Motor neuron (in vitro differentiated cells): ENCODE data around the gene MEA1. TPM values are rescaled to one million over a fixed set of nuclear protein-coding genes. Genes with fewer than 3 reads are reported as not detected.
"Not testable (repeated sequence)": the region's sequence is repeated elsewhere in the genome, so short reads cannot be mapped to it uniquely, and the experiment has no call there.

Source experiments
- ATAC-seq, 8 experiments: fragments of 200-7000 bp; cut with Tn5 transposase; replicated peaks in 6 of 8; 2 replicates each; pipeline ENCODE4 v1.8.0; 2021; ENCODE audit warnings: mild to moderate bottlenecking in 8 of 8, moderate library complexity in 8 of 8
- H3K27ac ChIP-seq, 2 donors: fragments of 250-450 bp; sonication (Bioruptor Pico); 2 replicates each; pipeline ENCODE4 v1.9.0; 2021; ENCODE audit warnings: antibody characterized with exemption in 2 of 2, mild to moderate bottlenecking in 2 of 2, moderate library complexity in 1 of 2
- H3K4me1 ChIP-seq, 2 donors: fragments of 250-450 bp; sonication (Bioruptor Pico); replicated peaks in 1 of 2; 2 replicates each; pipeline ENCODE4 v1.6.1; 2021; ENCODE audit warnings: antibody characterized with exemption in 2 of 2, mild to moderate bottlenecking in 2 of 2, moderate library complexity in 1 of 2
- H3K4me3 ChIP-seq, 5 donors: fragments of 250-450 bp; sonication (Bioruptor Pico); 2 replicates each; pipeline ENCODE4 v1.9.0; 2021; ENCODE audit warnings: antibody characterized with exemption in 5 of 5, mild to moderate bottlenecking in 5 of 5, moderate library complexity in 4 of 5
- whole genome bisulfite sequencing, 10 experiments: fragments of 450-650 bp; shearing (Covaris generic); methylation state at CpG; one replicate each; pipeline ENCODE4 v1.0.0; 2022; 5-methylcytosine and 5-hydroxymethylcytosine counted together
- in situ Hi-C, 9 experiments: fragments of 400-800 bp; cut with MboI; loops; one replicate each; pipeline ENCODE4 v1.15.0; 2021; ENCODE audit warnings: low sequenced_read_pairs in 9 of 9, low pct_unique_long_range_greater_than_20kb in 2 of 9; ENCODE audit not compliant: unreplicated experiment in 9 of 9
- total RNA-seq, 8 experiments: library from RNA; unstranded; fragments of 300-600 nt; gene quantifications; 2 replicates each; pipeline versions ENCODE4 v1.2.3 to v1.2.4, GENCODE V29; 2022

The MEA1 gene
- total RNA-seq, 8 experiments from 2014 or later, result 47.7 to 111 (median 72.7) TPM

DNA sequence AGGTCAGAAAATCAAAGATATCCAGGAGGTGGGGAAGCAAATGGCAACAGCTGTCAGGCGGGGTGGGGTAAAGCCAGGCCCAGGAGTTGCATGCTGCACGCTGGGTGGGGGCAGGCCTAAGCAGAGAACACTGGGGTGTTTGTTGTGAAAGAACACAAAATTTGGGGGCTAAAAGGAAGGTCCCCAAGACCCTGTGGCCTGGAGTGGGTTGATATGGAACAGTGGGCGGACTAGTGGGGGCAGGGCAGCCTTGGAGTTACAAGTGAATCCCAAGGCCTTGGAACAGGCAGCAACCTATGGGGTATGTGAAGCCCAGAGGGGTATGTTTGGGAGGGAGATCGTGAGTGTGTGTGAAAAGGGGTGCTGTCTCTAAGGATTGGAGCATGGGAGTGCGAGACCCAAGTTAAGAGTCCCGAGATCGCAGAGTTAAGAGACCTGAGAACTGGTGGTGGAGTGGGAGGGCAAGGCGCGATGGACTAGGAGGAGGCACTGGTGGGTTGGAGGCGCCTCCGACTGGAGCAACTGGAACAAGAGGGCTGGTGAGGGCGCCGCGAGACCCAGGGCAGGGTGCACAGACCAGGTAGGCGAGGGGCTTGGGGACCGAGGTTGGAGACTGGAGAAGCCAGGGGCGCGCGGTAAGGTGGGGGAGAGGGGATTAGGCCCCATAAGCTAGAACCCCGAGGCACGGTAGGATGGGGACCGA is 39.2 kb upstream of the MEA1 start:
- 0 to 53% (median 19%) methylated on average over 1 to 8 of the region's 22 CpGs; no CpG with 5 or more reads in 4 of the 10 experiments for WGBS, 10 experiments
- in situ Hi-C loops, result no loop called here
- peak overlapping the region; percentile 37 to 55 (median 43) for H3K4me3 ChIP-seq
- H3K27ac ChIP-seq, result peak overlapping the region; percentile 82 to 95
- ATAC-seq, result peak in 7 of 8 experiments; percentile 34 to 49 (median 41)
- H3K4me1 ChIP-seq, result peaks cover 17 to 19% of the 10 kb centered on the region in 2 donors

DNA sequence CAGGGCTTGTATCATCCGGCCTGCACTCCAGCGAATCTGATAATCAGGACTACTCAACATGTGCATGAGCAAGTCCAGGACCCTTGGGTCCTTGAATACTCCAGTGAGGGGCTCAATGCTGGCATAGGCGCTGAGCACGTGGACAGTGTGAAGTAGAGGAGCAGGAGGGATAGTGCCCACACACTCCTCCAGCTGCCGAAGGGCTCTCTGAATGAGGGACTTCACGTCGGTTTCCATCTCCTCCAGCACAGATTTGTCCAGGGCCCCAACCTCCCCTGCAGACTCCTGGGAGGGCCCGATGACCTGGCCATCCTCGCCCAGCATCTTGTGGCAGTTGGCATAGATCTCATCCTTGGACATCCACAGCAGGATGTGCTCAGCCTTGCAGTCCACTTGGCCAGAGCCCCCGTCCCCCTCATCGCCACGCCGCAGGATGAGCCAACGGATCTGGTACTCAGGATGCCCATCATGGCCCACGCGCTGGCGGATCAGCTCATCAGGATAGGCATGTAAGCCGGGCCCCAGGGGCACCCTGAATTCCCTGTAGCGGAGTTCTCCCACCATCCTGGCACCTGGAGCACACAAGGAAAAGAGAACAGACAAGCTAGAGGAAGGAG is 38.6 kb upstream of the MEA1 start:
- Histone ChIP-seq H3K4me3 (peak overlapping the region in 2 of 5 donors; percentile 50 to 55), H3K4me1 (peaks cover 17 to 19% of the 10 kb centered on the region in 2 donors), H3K27ac (peak overlapping the region; percentile 82 to 95)
- 83 to 98% (median 90%) methylated on average over 4 to 9 of the region's 19 CpGs; no CpG with 5 or more reads in 6 of the 10 experiments for WGBS, 10 experiments
- ATAC-seq, result no peak
- in situ Hi-C loops, result no loop called here

- in situ Hi-C loops, result no loop called here
- no peak for ATAC-seq
- no peak overlapping the region for H3K4me3 ChIP-seq
- H3K4me1 ChIP-seq, result peaks cover 17 to 19% of the 10 kb centered on the region in 2 donors
- no peak overlapping the region for H3K27ac ChIP-seq
- 80 to 95% (median 90%) methylated on average over 1 to 9 of the region's 17 CpGs; no CpG with 5 or more reads in 6 of the 10 experiments for WGBS, 10 experiments
Observed at GRCh38 chr6:43050981-43051380, 37.2 kb upstream of the MEA1 start.

GRCh38 chr6:43047998-43048397 is 34.3 kb upstream of the MEA1 start:
- in situ Hi-C loops, result no loop called here
- H3K4me3 ChIP-seq, result no peak overlapping the region
- H3K4me1 ChIP-seq, result peaks cover 10% of the 10 kb centered on the region in 2 donors
- 88 to 100% (median 91%) methylated on average over 1 to 6 of the region's 7 CpGs; no CpG with 5 or more reads in 5 of the 10 experiments for WGBS, 10 experiments
- ATAC-seq, result no peak
- H3K27ac ChIP-seq, result no peak overlapping the region

- in situ Hi-C loops, result no loop called here
- Histone ChIP-seq H3K27ac (no peak overlapping the region), H3K4me3 (no peak overlapping the region), H3K4me1 (no peaks in the 10 kb centered on the region)
- peak in 1 of 8 experiments; percentile 12 for ATAC-seq
- WGBS, 10 experiments, result 60 to 100% (median 90%) methylated on average over 1 to 2 of the region's 11 CpGs; no CpG with 5 or more reads in 6 of the 10 experiments
Observed at GRCh38 chr6:43045371-43045930, 31.7 kb upstream of the MEA1 start.

GRCh38 chr6:43043310-43043709 is 29.6 kb upstream of the MEA1 start:
- H3K4me1 ChIP-seq, result no peaks in the 10 kb centered on the region
- no peak overlapping the region for H3K4me3 ChIP-seq
- peak in 1 of 8 experiments; percentile 20 for ATAC-seq
- WGBS, 10 experiments, result 80 to 85% methylated on average over 2 to 9 of the region's 9 CpGs; no CpG with 5 or more reads in 8 of the 10 experiments
- no peak overlapping the region for H3K27ac ChIP-seq
- in situ Hi-C loops, result no loop called here

- in situ Hi-C loops, H3K27ac ChIP-seq, H3K4me3 ChIP-seq, H3K4me1 ChIP-seq, ATAC-seq: not testable (repeated sequence)
- WGBS, 10 experiments, result 80 to 90% (median 86%) methylated on average over 1 to 2 of the region's 8 CpGs; no CpG with 5 or more reads in 5 of the 10 experiments
Observed at GRCh38 chr6:43041475-43041874, 27.7 kb upstream of the MEA1 start.

DNA sequence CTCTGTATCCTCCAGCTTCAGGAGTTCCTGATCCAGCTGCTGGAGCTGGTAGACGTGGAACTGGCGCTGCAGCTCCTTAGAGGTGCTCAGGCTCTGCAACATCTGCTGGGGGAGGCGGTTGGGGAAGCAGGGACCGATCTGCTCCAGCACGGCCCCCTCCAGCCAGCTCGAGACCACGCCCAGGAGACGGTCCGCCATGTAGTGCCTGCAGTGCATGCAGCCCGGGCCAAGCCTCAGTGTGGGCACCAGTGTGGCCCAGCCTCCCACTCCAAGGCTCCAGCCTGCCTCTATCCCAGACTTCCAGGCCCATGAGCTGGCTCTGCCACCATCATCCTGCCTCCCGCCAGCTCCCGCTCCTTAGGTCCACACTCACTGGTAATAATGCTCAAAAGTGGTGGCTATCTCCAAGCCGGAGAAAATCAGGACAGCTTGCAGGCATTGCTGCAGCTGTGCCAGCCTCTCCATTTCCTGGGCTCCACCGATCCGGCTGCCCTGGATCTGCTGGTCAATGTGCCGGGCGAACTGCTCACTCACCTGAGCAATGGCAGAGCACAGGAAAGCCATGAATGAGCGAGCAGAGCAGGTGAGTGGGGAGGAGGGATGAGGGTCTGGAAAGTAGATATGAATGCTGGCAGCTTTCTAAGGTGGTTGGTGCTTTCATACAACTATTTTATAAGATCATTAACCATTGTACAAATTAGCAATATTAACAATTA is 27.0 kb upstream of the MEA1 start:
- ATAC-seq, result no peak
- no peak overlapping the region for H3K27ac ChIP-seq
- H3K4me1 ChIP-seq, result no peaks in the 10 kb centered on the region
- in situ Hi-C loops, result no loop called here
- H3K4me3 ChIP-seq, result no peak overlapping the region
- 92 to 100% (median 99%) methylated on average over 1 to 6 of the region's 18 CpGs; no CpG with 5 or more reads in 2 of the 10 experiments for WGBS, 10 experiments

GRCh38 chr6:43038727-43039126 is 25.0 kb upstream of the MEA1 start:
- 60 to 95% (median 86%) methylated on average over 1 to 7 of the region's 9 CpGs; no CpG with 5 or more reads in 6 of the 10 experiments for WGBS, 10 experiments
- Histone ChIP-seq H3K4me1 (no peaks in the 10 kb centered on the region), H3K27ac (no peak overlapping the region), H3K4me3 (no peak overlapping the region)
- in situ Hi-C loops, result no loop called here
- peak in 2 of 8 experiments; percentile 8 to 9 for ATAC-seq

GRCh38 chr6:43037706-43038105 is 24.0 kb upstream of the MEA1 start:
- peak in 3 of 8 experiments; percentile 15 to 25 (median 25) for ATAC-seq
- in situ Hi-C loops, result no loop called here
- 60 to 100% methylated on average over 1 to 3 of the region's 9 CpGs; no CpG with 5 or more reads in 8 of the 10 experiments for WGBS, 10 experiments
- Histone ChIP-seq H3K27ac (no peak overlapping the region), H3K4me3 (no peak overlapping the region), H3K4me1 (no peaks in the 10 kb centered on the region)

DNA sequence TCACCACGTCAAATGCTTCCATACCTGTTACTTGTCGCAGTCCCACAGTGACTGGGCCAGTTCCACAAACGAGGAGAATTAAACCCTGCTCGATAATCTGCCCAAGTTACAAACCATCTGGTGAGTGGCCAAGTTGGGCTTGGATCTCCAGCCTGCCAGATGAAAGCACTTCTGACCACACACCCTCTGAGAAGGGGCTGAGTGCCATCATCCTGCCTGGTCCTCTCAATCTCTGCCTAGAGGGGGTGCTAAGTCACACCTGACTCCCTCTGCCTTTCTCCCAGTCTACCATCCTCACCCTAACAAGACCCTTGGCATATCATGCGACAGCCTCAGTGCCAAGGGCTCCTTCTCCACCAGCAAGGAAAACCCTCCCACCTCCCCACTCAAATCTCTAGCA is 23.5 kb upstream of the MEA1 start:
- no peak overlapping the region for H3K4me3 ChIP-seq
- WGBS, 10 experiments, result 33 to 100% (median 80%) methylated on average over 1 to 4 of the region's 5 CpGs; no CpG with 5 or more reads in 4 of the 10 experiments
- ATAC-seq, result no peak
- no peak overlapping the region for H3K27ac ChIP-seq
- H3K4me1 ChIP-seq, result no peaks in the 10 kb centered on the region
- in situ Hi-C loops, result no loop called here

GRCh38 chr6:43036712-43037111 is 23.0 kb upstream of the MEA1 start:
- ATAC-seq, result no peak
- Histone ChIP-seq H3K27ac (no peak overlapping the region), H3K4me3 (no peak overlapping the region), H3K4me1 (no peaks in the 10 kb centered on the region)
- 40 to 100% (median 90%) methylated on average over 1 to 9 of the region's 9 CpGs; no CpG with 5 or more reads in 6 of the 10 experiments for WGBS, 10 experiments
- in situ Hi-C loops, result no loop called here
